ENCODE results near the gene TTLL6.
"Not testable (repeated sequence)": the region's sequence is repeated elsewhere in the genome, so short reads cannot be mapped to it uniquely, and the experiment has no call there.

The TTLL6 gene

DNA sequence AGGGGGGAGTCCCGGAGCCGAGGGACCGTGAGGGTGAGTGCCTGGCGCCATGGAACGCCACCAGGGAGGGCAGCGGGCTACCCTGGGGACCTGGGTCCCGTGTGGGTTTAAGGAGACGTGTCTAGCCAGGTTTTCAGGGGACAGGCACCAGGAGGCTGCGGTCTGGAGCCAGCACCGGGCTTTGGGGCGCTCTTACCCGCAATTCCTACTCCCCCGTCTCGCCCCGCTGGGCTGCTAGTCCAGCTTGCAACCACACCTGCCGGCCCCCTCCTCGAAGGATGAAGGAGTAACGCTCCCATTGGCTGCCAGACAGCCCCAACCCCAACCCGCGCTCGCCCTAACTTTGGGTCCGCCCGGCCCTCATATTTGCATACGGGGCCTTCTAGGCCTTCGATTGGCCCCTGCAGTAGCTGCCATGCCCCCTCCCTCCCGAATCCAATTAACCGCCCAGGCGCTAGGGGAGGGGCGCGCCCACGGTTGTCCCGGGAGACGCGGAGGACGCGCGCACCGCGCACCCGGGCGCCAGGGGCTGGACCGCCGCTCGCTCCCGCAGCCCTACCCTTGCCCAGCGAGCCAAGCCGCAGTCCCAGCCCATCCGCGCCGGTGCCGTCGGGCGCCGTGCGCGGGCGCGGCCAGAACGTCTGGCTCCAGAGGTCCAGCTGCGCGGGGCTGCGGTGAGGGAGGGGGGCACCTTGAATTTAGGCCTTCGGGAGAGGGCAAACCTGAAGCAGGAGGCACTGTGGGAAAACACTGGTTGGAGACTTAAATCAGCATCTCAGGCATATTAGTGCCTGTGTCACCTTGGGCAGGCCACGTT is at the start of gene TTLL6:
TSS of gene TTLL6 (minus strand) at position 456 of the 817 bp plus-strand sequence. CDS start at position 299, 157 bp downstream.
- DNase-seq = peak; percentile 35 to 55

- DNase-seq = no peak
Measured at GRCh38 chr17:48860456-48860855, 43.4 kb upstream of the TTLL6 start.

GRCh38 chr17:48860034-48860433 is 43.0 kb upstream of the TTLL6 start:
- no peak for DNase-seq

GRCh38 chr17:48856122-48856821 is 39.2 kb upstream of the TTLL6 start:
- DNase-seq = no peak

GRCh38 chr17:48854774-48855476 is 37.9 kb upstream of the TTLL6 start:
- DNase-seq = no peak

- no peak for DNase-seq
Measured at GRCh38 chr17:48850792-48851323, 33.8 kb upstream of the TTLL6 start.

DNA sequence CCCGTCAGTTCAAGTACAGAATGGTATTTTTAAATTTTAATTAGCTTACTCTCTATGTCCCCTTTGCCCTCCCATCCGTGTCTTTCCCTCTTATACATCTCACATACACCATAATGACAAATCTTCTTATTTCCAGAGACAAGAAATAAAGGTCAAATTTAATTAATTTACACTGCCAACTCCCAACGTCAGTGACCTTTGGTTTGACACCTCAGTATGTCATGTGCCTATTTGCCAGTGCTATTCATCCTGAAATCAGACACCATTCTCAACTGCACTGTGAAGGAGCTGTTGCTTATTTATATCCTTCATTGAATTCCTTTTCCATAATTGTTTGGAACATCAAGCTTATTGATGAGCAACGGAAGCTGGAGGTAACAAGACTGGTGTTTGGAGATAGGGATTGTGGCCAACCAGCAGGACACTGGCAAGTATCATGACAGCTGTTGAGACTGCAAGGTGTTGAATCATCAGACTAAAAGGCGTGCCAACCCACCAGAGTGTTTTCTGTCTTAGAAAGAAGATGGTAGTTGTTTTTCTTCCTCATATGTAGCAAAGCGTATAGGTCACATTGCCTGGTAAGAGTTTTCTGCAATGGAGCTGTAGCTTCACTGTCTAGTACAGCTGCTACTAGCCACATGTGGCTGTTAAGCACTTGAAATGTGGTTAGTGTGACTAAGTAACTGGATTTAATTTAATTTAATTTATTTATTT is 26.3 kb upstream of the TTLL6 start:
- DNase-seq = no peak

- no peak for DNase-seq
Measured at GRCh38 chr17:48842746-48843145, 25.7 kb upstream of the TTLL6 start.

DNA sequence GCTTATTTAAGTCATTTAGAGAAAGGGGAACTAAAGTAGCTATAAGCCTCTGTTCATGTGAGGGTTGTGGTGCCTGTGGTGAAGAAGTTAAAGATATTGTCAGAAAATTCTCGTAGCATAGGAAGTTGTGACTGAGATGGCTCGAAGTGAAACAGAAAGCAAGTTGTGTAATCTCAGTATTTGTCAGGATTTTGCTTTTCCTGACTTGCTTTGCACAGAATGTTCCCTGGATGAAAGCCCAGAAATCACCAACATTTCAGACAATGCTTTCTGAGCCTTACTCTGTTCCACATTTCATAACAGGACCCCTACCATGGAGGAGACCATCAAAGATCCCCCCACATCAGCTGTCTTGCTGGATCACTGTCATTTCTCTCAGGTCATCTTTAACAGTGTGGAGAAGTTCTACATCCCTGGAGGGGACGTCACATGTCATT is 24.4 kb upstream of the TTLL6 start:
- peak; percentile 8 to 75 for DNase-seq

GRCh38 chr17:48840441-48840840 is 23.4 kb upstream of the TTLL6 start:
- no peak for DNase-seq

DNA sequence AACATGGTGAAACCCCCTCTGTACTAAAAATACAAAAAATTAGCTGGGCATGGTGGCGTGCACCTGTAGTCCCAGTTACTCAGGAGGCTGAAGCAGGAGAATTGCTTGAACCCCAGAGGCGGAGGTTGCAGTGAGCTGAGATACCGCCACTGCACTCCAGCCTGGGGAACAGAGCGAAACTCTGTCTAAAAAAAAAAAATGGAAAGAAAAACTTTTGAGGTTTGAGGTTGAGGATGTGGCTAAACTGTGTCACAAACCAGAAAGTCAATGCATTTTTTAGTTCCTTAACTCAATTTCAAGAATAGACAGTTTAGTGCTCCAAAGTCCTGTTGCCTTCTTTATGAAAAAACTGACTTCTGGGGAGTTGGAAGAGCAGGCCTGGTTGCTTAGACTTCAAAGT is 20.4 kb upstream of the TTLL6 start:
- DNase-seq = not testable (repeated sequence)

GRCh38 chr17:48835971-48836370 is 18.9 kb upstream of the TTLL6 start:
- DNase-seq = no peak

DNA sequence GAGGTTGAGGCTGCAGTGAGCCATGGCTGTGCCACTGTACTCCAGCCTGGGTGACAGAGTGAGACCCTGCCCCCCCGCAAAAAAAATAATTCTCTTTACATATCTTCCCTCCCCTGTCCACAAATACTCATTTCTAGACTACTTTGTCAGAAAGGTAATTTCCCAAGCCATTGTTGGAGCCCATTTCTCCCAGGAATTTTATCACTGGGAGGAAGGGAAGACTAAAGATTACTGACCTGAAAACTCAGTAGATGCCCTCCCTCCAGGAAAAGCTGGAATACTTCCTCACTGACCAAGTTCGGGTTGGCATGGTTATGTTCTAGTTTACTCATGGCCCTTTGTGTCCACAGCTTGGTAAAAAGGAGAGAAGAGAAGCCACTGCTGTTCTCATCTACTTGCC is 17.9 kb upstream of the TTLL6 start:
- DNase-seq = no peak

- DNase-seq = no peak
Measured at GRCh38 chr17:48831549-48831883, 14.5 kb upstream of the TTLL6 start.

DNA sequence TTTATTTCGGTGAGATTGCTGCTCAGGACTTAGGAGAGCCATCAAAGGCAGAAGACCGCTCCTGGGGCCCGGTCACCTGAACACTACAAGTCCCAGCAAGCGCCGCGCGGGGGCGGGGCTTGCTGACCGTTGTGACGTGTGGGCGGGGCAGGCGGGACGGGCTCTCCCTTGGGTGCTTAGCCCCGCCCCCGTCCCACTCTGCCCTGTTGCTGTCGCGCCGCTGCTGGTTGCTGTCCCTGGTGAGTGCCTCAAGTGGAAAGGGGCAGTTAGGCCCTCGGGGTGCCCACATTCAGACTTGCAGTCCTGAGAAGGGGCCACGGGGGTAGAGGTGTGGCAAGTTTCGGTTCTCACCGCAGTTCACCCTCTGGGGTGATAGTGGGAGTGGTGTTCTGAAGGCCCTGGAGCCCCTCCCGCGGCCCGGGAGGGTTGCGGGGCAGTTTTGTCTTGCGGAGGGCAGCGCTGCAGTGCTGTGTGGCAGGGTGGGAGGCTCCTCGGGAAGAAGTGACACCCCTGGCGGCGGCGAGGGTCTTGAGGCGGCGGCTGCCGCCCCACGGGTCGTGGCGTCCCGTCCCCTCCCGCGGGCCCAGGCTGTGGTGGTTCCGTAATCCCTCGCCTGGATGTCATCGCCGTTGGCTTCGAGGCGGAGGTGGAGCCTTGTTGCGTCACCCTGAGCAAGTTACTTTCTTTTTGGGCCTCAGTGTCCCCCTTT is 14.0 kb upstream of the TTLL6 start, which contains the start of gene CALCOCO2:
TSS of gene CALCOCO2 (plus strand) at position 196 of the 709 bp plus-strand sequence. CDS start 10,673 bp downstream, outside the sequence.
- peak; percentile 90 to 91 for DNase-seq

- DNase-seq = no peak
Measured at GRCh38 chr17:48825446-48826381, 8.7 kb upstream of the TTLL6 start.

DNA sequence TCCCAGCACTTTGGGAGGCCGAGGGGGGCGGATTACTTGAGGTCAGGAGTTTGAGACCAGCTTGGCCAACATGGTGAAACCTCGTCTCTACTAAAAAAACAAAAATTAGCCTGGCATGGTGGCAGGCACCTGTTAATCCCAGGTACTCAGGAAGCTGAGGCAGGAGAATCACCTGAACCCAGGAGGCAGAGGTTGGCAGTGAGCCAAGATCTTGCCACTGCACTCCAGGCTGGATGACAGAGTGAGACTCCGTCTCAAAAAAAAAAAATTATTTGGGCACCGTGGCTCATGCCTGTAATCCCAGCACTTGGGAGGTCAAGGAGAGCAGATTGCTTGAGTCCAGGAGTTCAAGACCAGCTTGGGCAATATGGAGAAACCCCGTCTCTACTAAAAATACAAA is 3.9 kb upstream of the TTLL6 start:
- DNase-seq = not testable (repeated sequence)

GRCh38 chr17:48819466-48819865 is 2.4 kb upstream of the TTLL6 start:
- no peak for DNase-seq

- no peak for DNase-seq
Measured at GRCh38 chr17:48818361-48818841, 1.4 kb upstream of the TTLL6 start.

- DNase-seq = no peak
Measured at GRCh38 chr17:48816438-48816773, 623 bp downstream of the TTLL6 start.

- no peak for DNase-seq
Measured at GRCh38 chr17:48815311-48815710, 1.7 kb downstream of the TTLL6 start.
